Ishikawa (cell line): ENCODE results near the gene CELF2.

ENCODE experiments used
- EGR1 ChIP-seq: IDR thresholded peaks from 2 replicates; pipeline ENCODE4 v1.6.1; 2012
- EP300 ChIP-seq: IDR thresholded peaks from 2 replicates; pipeline ENCODE4 v1.6.1; 2012; ENCODE audit warnings: borderline replicate concordance
- FOXM1 ChIP-seq: IDR thresholded peaks from 2 replicates; pipeline ENCODE4 v1.6.1; 2012; ENCODE audit warnings: low read depth, borderline replicate concordance
- MAX ChIP-seq: IDR thresholded peaks from 2 replicates; pipeline ENCODE4 v1.6.1; 2012
- NFIC ChIP-seq: IDR thresholded peaks from 2 replicates; pipeline ENCODE4 v1.6.1; 2012
- RAD21 ChIP-seq: IDR thresholded peaks from 2 replicates; pipeline ENCODE4 v1.6.1; 2012; ENCODE audit warnings: low read depth
- TAF1 ChIP-seq: IDR thresholded peaks from 2 replicates; pipeline ENCODE4 v1.6.1; 2012; ENCODE audit warnings: low read depth, mild to moderate bottlenecking
- TEAD4 ChIP-seq: IDR thresholded peaks from 2 replicates; pipeline ENCODE4 v1.6.1; 2012
- YY1 ChIP-seq: IDR thresholded peaks from 2 replicates; pipeline ENCODE4 v1.6.1; 2012; ENCODE audit warnings: low read depth
- ZBTB7A ChIP-seq: IDR thresholded peaks from 2 replicates; pipeline ENCODE4 v1.6.1; 2012; ENCODE audit warnings: low read depth

- no peak for TF ChIP-seq FOXM1
- no peak for TF ChIP-seq EGR1
- no peak for TF ChIP-seq EP300
- no peak for TF ChIP-seq TEAD4
- TF ChIP-seq MAX = no peak
- no peak for TF ChIP-seq RAD21
- no peak for TF ChIP-seq ZBTB7A
- no peak for TF ChIP-seq TAF1
- TF ChIP-seq YY1 = no peak
- TF ChIP-seq NFIC = no peak
Measured at GRCh38 chr10:11140963-11141362, 123.3 kb downstream of the CELF2 start.
